HepG2 (cell line): ENCODE results near the gene PKP4. TPM values are rescaled to one million over a fixed set of nuclear protein-coding genes. Genes with fewer than 3 reads are reported as not detected.

Source experiments
- ATAC-seq: fragments of 200-7000 bp; cut with Tn5 transposase; 3 replicates; pipeline ENCODE4 v1.9.1; 2020; ENCODE audit warnings: mild to moderate bottlenecking, moderate library complexity
- BruUV-seq: library from RNA; stranded (reverse); fragments of 400-500 nt; replicated peaks from 2 replicates; lab custom pipeline; 2021; lab: Mats Ljungman, UMichigan
- CTCF ChIA-PET: fragments of 300-600 bp; formaldehyde crosslinking; extraction: SDS; loops from one replicate; lab custom pipeline; 2021; ENCODE audit warnings: low total read pairs, inconsistent platforms, low intra/inter-chr PET ratio; lab: Yijun Ruan, JAX
- POLR2A ChIA-PET: fragments of 350-600 bp; sonication (Branson Sonifier 250); formaldehyde crosslinking; loops from one replicate; lab custom pipeline; 2020; ENCODE audit warnings: antibody characterized with exemption, inconsistent platforms; lab: Yijun Ruan, JAX
- DNase-seq: peaks from one replicate; pipeline ENCODE4 v3.0.0-alpha.2; 2015; ENCODE audit warnings: low spot score
- FAIRE-seq: peaks from 3 replicates; lab custom pipeline; 2011; peaks lifted over from hg19 to GRCh38; lab: Jason Lieb, UNC
- H2AFZ ChIP-seq: one replicate; pipeline ENCODE4 v1.6.1; 2011; ENCODE audit warnings: low read length, inconsistent platforms
- H3K27ac ChIP-seq: fragments of 300-600 bp; 3 replicates; pipeline ENCODE4 v1.8.0; 2011; ENCODE audit warnings: mixed run types, mild to moderate bottlenecking, mixed read lengths, low read length, inconsistent platforms; ENCODE audit not compliant: insufficient read depth; ENCODE audit errors: extremely low read length
- H3K27me3 ChIP-seq, 2 experiments: fragments of 200-600 bp in 1 of 2; 2 replicates in 1 of 2; 3 replicates in 1 of 2; pipeline versions ENCODE4 v1.6.0 to v1.8.0; 2011; ENCODE audit warnings: low read length in 2 of 2, mild to moderate bottlenecking in 2 of 2, moderate library complexity in 2 of 2, inconsistent platforms in 1 of 2; ENCODE audit not compliant: insufficient read depth in 2 of 2, control insufficient read depth in 1 of 2
- H3K36me3 ChIP-seq, 2 experiments: fragments of 200-600 bp in 1 of 2; replicated peaks in 1 of 2; 2 replicates in 1 of 2; 3 replicates in 1 of 2; pipeline versions ENCODE4 v1.5.1 to v1.8.0; 2011; ENCODE audit warnings: low read length in 2 of 2, inconsistent platforms in 1 of 2; ENCODE audit not compliant: insufficient read depth in 2 of 2, control insufficient read depth in 1 of 2
- H3K4me1 ChIP-seq: 2 replicates; pipeline ENCODE4 v1.5.1; 2012; ENCODE audit warnings: low read length, inconsistent platforms; ENCODE audit not compliant: insufficient read depth
- H3K4me2 ChIP-seq: 2 replicates; pipeline ENCODE4 v1.6.0; 2011; ENCODE audit warnings: low read depth, low read length, inconsistent platforms
- H3K4me3 ChIP-seq, 3 experiments: fragments of 200-600 bp in 1 of 3; sonication (generic), shearing (Covaris generic) in 1 of 3; replicated peaks in 1 of 3; 2 replicates each; pipeline ENCODE4 v1.5.1; 2011 to 2016; ENCODE audit warnings: low read length in 3 of 3, inconsistent platforms in 2 of 3, low read depth in 2 of 3, mild to moderate bottlenecking in 2 of 3, control low read depth in 1 of 3, mixed read lengths in 1 of 3; ENCODE audit not compliant: insufficient read depth in 1 of 3
- H3K79me2 ChIP-seq: one replicate; pipeline ENCODE4 v1.6.1; 2011; ENCODE audit warnings: low read length, inconsistent platforms; ENCODE audit not compliant: insufficient read depth
- H3K9ac ChIP-seq: 2 replicates; pipeline ENCODE4 v1.6.0; 2011; ENCODE audit warnings: mild to moderate bottlenecking, low read depth, low read length, inconsistent platforms; ENCODE audit not compliant: insufficient read depth
- H3K9me3 ChIP-seq: 2 replicates; pipeline ENCODE4 v1.5.1; 2012; ENCODE audit warnings: mild to moderate bottlenecking, low read length
- H4K20me1 ChIP-seq: 2 replicates; pipeline ENCODE4 v1.6.0; 2011; ENCODE audit warnings: inconsistent platforms, mild to moderate bottlenecking, low read length, moderate library complexity; ENCODE audit not compliant: insufficient read depth
- AHR ChIP-seq: IDR thresholded peaks from 2 replicates; pipeline ENCODE4 v1.6.1; 2018; ENCODE audit warnings: missing genetic modification reagents, missing compliant biosample characterization
- BORCS8-MEF2B ChIP-seq: sonication (generic); formaldehyde crosslinking; IDR thresholded peaks from 2 replicates; pipeline ENCODE4 v1.8.0; 2022; ENCODE audit warnings: mild to moderate bottlenecking, missing genetic modification reagents
- ELK4 ChIP-seq: sonication (generic); formaldehyde crosslinking; IDR thresholded peaks from 2 replicates; pipeline ENCODE4 v1.9.0; 2021; ENCODE audit warnings: missing genetic modification reagents, borderline replicate concordance
- HOXD1 ChIP-seq: sonication (generic); formaldehyde crosslinking; IDR thresholded peaks from 2 replicates; pipeline ENCODE4 v1.5.0; 2020; ENCODE audit warnings: missing genetic modification reagents
- KAT8 ChIP-seq: IDR thresholded peaks from 2 replicates; pipeline ENCODE4 v1.6.1; 2016; ENCODE audit warnings: missing genetic modification reagents, missing compliant biosample characterization
- RARA ChIP-seq: IDR thresholded peaks from 2 replicates; pipeline ENCODE4 v1.6.1; 2016; ENCODE audit warnings: missing genetic modification reagents, missing compliant biosample characterization
- RBAK ChIP-seq: sonication (generic); formaldehyde crosslinking; IDR thresholded peaks from 2 replicates; pipeline ENCODE4 v1.5.1; 2020; ENCODE audit warnings: mild to moderate bottlenecking, missing genetic modification reagents
- RFXANK ChIP-seq: IDR thresholded peaks from 2 replicates; pipeline ENCODE4 v1.6.1; 2016
- TEAD3 ChIP-seq: optimal IDR thresholded peaks from 2 replicates; pipeline ENCODE3; 2016; ENCODE audit warnings: borderline replicate concordance
- ZNF34 ChIP-seq: sonication (generic); formaldehyde crosslinking; IDR thresholded peaks from 2 replicates; pipeline ENCODE4 v1.4.0; 2020; ENCODE audit warnings: mild to moderate bottlenecking, missing genetic modification reagents, borderline replicate concordance
- WGBS: methylation state at CpG from one replicate; pipeline ENCODE4 v1.1.6; 2017; ENCODE audit warnings: low lambda C conversion rate; 5-methylcytosine and 5-hydroxymethylcytosine counted together
- in situ Hi-C: cut with HindIII; loops from 2 replicates; pipeline ENCODE4 v1.10.0; 2017; ENCODE audit warnings: low pct_unique_long_range_greater_than_20kb; ENCODE audit not compliant: extremely low pct_ligation_motif_present
- intact Hi-C: fragments of 100-400 bp; cut with micrococcal nuclease; formaldehyde crosslinking; loops from one replicate; pipeline ENCODE4 v1.10.0; 2022; ENCODE audit not compliant: unreplicated experiment
- polyA plus RNA-seq, 8 experiments: library from polyadenylated mRNA; depleted of rRNA in 3 of 8; stranded (reverse) in 7 of 8; unstranded in 1 of 8; fragments of >200 nt; fragmentation: Illumina TruSeq in 4 of 8; extraction: Trizol in 4 of 8; gene quantifications; 2 replicates each; pipeline versions ENCODE4 v1.2.1 to v1.2.3, GENCODE V29; 2011 to 2016; ENCODE audit warnings: low read depth in 4 of 8, missing spikeins in 1 of 8, mixed read lengths in 1 of 8; ENCODE audit not compliant: insufficient read depth in 1 of 8
- total RNA-seq, 5 experiments: library from RNA; depleted of rRNA; stranded (reverse); fragments of >200 nt; fragmentation: Illumina TruSeq; extraction: Trizol; gene quantifications; 2 replicates each; pipeline ENCODE4 v1.2.3, GENCODE V29; 2016; ENCODE audit warnings: low read depth in 1 of 5
- TF ChIP-seq, protein P1 (sequence below): sonication (generic); formaldehyde crosslinking; IDR thresholded peaks from 2 replicates; pipeline ENCODE4 v1.5.0; 2020; ENCODE audit warnings: mild to moderate bottlenecking, missing genetic modification reagents

Gene PKP4
- total and polyA plus RNA-seq, 2 of the 13 experiments (the other 11 are each of a cell fraction or from before 2014, with no cell fraction given), result 80.9 to 90.5 TPM

DNA sequence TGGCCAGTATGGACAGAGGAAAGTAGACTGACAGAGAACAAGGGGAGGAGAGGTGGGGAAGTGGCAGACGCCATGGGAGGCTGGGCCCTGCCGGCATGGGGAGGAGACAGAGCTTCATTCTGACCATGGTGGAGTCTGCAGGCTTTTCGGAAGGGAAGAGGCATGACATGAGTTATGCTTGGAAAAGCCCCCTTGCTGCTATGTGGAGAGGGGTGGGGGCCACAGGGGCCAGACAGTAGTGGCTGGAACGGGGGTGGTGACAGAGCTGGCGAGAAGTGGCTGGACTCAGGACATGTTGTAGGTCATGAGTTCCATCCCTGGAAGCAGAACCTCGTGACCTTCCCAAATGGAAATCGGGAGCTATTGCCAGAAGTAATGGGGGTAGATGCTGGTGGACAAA is 271.7 kb downstream of the PKP4 start:
- no peaks in the 10 kb centered on the region for H3K9me3 ChIP-seq
- ChIA-PET POLR2A (no interaction called here), CTCF (no interaction called here)
- no peak overlapping the region for H3K4me2 ChIP-seq
- H3K4me3 ChIP-seq, result no peak overlapping the region
- TF ChIP-seq AHR (CRISPR knock-in tag), result no peak
- TF ChIP-seq TEAD3 (CRISPR knock-in tag), result no peak
- no peak for TF ChIP-seq ELK4 (CRISPR knock-in tag)
- TF ChIP-seq RBAK (CRISPR knock-in tag), result no peak
- TF ChIP-seq RARA (CRISPR knock-in tag), result no peak
- no peak for TF ChIP-seq HOXD1 (CRISPR knock-in tag)
- TF ChIP-seq, protein P1, sequence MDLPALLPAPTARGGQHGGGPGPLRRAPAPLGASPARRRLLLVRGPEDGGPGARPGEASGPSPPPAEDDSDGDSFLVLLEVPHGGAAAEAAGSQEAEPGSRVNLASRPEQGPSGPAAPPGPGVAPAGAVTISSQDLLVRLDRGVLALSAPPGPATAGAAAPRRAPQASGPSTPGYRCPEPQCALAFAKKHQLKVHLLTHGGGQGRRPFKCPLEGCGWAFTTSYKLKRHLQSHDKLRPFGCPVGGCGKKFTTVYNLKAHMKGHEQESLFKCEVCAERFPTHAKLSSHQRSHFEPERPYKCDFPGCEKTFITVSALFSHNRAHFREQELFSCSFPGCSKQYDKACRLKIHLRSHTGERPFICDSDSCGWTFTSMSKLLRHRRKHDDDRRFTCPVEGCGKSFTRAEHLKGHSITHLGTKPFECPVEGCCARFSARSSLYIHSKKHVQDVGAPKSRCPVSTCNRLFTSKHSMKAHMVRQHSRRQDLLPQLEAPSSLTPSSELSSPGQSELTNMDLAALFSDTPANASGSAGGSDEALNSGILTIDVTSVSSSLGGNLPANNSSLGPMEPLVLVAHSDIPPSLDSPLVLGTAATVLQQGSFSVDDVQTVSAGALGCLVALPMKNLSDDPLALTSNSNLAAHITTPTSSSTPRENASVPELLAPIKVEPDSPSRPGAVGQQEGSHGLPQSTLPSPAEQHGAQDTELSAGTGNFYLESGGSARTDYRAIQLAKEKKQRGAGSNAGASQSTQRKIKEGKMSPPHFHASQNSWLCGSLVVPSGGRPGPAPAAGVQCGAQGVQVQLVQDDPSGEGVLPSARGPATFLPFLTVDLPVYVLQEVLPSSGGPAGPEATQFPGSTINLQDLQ (CRISPR knock-in tag), result no peak
- no peak for TF ChIP-seq BORCS8-MEF2B
- no peak for TF ChIP-seq ZNF34 (CRISPR knock-in tag)
- no peak for TF ChIP-seq KAT8
- no peak for TF ChIP-seq RFXANK (CRISPR knock-in tag)
- H2AFZ ChIP-seq, result no peak overlapping the region
- in situ Hi-C loops, result loop anchor here (25.0 kb wide), 1 partner anchor 266 kb away; the partner anchor contains the start of genes CCDC148 and PKP4
- ATAC-seq (no peak), DNase-seq (no peak), FAIRE-seq (no peak)
- no TSS peak for BruUV-seq
- no peaks in the 10 kb centered on the region for H3K79me2 ChIP-seq
- no peak overlapping the region for H3K27ac ChIP-seq
- WGBS, result 42% methylated on average over 7 of the region's 7 CpGs
- H3K9ac ChIP-seq, result no peak overlapping the region
- intact Hi-C loops, result no loop called here
- H4K20me1 ChIP-seq, result no peaks in the 10 kb centered on the region
- H3K27me3 ChIP-seq, result peaks cover 8 to 38% of the 10 kb centered on the region in 2 experiments; a peak in 4 of 5 replicates
- H3K36me3 ChIP-seq, result no peaks in the 10 kb centered on the region
- peaks cover 42% of the 10 kb centered on the region for H3K4me1 ChIP-seq
